NCI-H146 treated with DMSO at 0.1 percent for 48 hours (cell line): Measurements from ENCODE around the gene TMEM116.
"Not testable (repeated sequence)": the region's sequence is repeated elsewhere in the genome, so short reads cannot be mapped to it uniquely, and the experiment has no call there.

ENCODE experiments used
- DNase-seq: peaks from one replicate; lab custom pipeline; 2025; ENCODE audit not compliant: unreplicated experiment; lab: John Stamatoyannopoulos, UW

TMEM116 gene

DNA sequence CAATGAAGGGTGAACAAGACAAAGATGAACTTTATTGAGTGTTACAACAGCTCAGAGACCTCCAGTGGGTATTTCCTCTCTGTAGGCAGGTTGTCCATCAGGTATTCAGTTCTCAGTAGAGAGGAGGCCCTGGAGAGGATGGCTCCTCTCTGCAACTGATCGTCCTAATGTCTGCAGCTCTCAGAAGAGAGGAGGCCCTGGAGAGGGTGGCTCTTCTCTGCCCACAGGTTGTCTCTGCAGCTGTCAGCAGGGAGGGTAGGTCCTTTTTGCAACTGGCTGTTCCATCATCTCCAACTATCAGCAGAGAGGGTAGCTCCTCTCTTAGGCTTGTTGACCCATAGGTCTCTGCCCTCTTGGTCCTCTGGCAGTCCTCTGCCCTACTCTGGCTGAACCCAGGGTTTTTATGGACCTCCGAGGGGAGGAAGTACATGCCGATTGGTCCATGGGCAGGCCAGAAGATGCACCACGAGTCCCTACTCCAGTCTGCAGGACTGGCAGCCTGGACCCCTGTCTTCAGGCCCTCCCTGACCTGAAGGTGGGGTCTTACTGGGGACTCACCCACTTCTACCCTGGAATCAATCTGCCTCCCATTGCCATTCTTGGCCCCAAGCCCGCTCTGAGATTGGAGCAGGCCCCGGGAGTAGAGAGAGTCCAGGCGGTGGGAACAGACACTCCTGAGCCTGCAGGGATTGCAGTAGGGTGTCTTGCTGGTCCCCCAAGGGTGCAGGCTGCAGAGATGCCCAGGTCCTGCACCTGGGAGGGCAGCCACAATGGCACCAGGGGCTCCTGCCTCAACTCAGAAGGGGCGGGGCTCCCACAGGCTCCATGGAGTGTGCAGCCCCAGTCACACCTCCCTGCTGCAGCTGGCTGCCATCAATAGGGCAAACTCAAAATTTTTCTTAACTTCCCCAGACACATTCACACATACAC lies 2.3 kb downstream of the TMEM116 start:
- DNase-seq, result no peak

DNA sequence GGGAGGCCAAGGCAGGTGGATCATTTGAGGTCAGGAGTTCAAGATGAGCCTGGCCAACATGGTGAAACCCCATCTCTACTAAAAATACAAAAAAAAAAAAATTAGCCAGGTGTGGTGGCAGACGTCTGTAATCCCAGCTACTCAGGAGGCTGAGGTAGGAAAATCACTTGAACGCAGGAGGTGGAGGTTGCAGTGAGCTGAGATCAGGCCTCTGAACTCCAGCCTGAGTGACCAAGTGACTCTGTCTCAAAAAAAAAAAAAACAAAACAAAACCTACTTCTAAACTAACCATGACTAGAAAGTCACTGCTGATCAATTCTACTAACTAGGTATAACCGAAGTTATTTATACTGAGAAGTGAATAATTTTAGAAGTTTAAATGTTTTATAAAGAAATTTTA lies 3.4 kb downstream of the TMEM116 start:
- DNase-seq, result not testable (repeated sequence)

- no peak for DNase-seq
Observed at GRCh38 chr12:112008918-112009317, 4.0 kb downstream of the TMEM116 start.

GRCh38 chr12:112007945-112008344 lies 5.0 kb downstream of the TMEM116 start:
- no peak for DNase-seq

- DNase-seq, result peak; percentile 23
Observed at GRCh38 chr12:112005419-112006395, 7.3 kb downstream of the TMEM116 start.

- no peak for DNase-seq
Observed at GRCh38 chr12:112004041-112004440, 8.9 kb downstream of the TMEM116 start.

DNA sequence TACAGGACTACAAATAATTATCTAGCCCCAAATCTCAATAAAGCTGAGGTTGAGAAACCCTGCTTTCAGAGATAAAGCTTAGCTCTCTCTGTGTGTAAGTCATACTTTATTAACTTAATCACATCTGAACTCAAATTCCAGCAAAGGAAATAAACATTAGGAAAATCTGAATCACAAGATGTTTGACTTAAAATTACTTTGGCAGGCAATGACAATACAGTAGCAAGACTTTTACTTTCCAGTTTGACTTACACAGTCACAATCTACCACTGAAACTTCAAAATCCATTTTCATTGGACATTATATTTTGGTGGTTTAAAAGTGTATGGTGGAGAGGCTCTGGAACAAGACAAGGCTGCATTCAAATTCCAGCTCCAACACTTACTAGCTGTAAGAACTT lies 11.4 kb downstream of the TMEM116 start:
- DNase-seq, result no peak

DNA sequence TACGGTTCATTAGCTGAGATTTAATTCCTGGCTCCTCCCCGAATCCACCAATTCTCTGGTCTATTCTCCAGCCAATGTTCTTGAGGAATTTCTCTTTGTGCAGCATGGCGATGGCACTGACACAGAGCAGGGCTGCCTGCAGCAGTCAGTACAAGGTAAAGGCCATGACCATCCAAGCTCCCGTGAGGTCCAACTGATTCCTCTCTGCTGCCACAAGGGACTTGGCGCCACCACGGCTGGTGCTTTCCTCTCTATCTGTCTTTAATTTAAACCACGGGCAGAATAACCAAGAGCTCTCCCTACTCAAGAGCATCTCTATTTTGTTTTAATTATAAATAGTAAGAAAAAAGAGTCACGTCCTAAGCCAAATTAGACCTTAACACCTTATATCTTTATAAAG lies 12.1 kb downstream of the TMEM116 start:
- no peak for DNase-seq

- DNase-seq, result not testable (repeated sequence)
Observed at GRCh38 chr12:111999129-111999528, 13.8 kb downstream of the TMEM116 start.

DNA sequence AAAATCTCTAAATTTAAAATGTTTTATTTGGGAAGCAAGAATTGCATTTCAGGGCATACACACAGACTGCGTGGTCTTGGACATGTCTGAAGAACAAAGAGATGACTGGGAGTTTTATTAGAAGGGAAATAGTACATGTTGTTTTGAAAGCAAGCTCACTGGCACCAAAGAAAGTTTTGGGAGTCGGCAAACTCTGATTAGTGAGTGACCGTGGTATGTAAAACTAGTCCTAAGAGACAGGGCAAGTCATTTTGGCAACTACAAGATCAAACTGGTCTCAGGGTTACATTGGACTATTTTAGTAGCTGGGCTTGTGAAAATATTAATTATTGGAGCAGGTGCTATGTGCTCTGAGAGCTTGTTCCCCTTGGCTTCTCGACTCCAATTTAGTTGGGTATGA lies 14.9 kb downstream of the TMEM116 start:
- no peak for DNase-seq

- DNase-seq, result no peak
Observed at GRCh38 chr12:111997300-111997699, 15.7 kb downstream of the TMEM116 start.

DNA sequence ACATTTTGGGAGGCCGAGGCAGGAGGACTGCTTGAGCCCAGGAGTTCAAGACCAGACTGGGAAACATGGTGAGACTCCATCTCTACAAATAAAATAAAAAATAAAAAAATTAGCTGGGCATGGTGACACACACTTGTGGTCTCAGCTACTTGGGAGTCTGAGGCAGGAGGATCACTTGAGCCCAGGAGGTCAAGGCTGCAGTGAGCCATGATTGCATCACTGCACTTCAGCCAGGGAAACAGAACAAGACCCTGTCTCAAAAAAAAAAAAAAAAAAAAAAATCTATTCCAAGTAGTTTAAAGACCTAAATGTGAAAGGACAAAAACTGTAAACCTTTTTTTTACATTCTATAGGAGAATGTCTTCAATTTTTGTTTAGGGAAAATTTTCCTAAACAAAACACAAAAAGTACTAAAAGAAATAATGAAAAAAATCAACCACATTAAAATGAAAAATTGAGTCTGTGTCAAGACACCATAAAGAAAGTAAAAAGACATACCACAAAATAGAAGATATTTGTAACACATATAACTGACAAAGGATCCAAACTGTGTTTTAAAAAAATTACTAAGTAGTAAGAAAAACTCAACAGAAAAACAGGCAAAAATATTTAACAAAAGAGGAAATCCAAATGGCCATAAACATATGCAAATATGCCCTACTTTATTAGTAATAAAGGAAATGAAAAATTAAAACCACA lies 17.0 kb downstream of the TMEM116 start:
- DNase-seq, result no peak

DNA sequence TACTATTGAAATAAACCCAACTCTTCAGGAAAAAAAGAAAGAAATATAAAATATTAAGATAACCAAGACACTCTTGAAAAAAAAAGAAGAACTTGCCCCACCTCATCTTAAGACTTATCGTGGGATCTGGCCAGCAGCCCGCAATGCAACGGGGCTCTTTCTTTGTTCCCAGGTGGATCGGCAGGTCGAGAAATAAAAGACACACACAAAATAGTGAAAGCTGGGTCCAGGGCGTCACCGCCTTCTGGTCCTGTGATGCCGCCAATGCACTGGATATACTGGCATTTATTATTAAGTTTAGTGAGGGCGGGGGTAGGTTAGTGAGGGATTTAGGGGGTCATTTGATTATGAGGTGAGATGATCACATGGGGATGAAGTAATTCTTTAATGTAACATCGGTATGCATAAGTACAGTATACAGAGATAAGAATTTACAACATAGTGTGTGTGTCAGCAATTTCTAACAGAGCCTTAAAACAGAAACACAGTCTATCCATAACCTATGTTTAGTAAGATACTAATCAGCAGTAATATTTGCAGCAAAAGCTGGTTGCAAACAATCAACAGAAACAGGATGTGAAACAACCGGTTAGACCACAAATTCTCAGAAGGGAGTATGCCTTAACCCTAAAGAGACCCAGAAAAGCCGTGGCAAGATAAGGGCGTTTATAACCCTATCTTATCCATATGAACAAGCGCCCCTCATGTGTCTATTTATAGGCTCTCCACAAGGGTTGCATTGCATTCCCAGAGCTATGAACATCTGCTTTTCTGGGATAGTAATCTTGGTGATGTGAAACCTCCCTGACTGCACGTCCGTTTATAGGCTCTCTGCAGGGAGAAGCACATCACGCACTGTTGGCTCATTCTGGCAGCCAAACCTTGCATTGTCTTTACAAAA lies 18.5 kb downstream of the TMEM116 start:
- DNase-seq, result not testable (repeated sequence)

DNA sequence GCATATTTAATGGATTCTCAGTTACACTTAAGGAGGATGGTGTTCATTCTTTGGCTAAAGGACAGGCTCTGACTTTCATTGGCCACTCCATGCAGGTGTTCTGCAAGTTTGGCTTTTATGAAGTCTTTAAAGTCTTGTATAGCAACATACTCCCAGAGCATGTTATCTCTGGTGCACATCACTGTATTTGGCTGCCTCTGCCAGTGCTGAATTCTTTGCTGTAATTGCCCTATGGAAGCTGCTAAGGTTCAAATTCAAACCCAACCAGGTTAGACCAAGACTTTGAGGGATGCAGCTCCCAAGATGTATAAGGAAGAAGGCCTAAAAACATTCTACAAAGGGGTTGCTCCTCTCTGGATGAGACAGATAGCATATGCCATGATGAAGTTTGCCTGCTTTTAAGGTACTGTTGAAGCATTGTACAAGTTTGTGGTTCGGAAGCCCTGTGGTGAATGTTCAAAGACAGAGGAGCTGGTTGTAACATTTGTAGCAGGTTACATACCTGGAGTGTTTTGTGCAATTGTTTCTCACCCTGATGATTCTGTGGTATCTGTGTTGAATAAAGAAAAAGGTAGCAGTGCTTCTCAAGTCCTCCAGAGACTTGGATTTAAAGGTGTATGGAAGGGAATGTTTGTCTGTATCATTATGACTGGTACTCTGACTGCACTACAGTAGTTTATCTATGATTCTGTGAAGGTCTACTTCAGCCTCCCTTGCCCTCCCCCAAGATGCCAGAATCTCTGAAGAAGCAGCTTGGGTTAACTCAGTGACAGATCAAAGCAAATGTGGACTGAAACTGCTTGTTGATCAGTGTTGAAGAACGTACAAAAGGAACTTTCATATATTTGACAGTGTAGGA lies 19.4 kb downstream of the TMEM116 start:
- DNase-seq, result no peak

GRCh38 chr12:111992464-111992863 lies 20.5 kb downstream of the TMEM116 start:
- no peak for DNase-seq

GRCh38 chr12:111991946-111992345 lies 21.0 kb downstream of the TMEM116 start:
- DNase-seq, result no peak

DNA sequence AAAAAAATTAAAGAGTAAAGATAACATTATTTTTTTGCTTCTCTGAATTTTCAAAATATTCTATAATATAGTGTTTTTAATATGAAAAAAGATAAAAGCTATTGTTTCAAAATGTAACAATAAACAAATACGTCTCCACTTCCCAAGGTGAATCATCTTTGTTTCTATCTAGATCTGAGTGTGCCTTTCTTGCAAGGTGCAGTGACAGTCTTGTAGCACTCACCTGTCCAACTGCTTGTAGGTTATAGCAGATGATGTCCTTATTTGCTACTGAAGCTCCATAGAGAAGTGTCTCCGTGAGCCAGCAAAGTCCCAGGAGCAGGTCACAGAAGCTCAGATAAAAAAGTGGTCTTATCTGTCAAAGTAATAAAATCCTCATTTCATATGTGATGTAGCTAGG lies 21.4 kb downstream of the TMEM116 start:
- DNase-seq, result no peak

DNA sequence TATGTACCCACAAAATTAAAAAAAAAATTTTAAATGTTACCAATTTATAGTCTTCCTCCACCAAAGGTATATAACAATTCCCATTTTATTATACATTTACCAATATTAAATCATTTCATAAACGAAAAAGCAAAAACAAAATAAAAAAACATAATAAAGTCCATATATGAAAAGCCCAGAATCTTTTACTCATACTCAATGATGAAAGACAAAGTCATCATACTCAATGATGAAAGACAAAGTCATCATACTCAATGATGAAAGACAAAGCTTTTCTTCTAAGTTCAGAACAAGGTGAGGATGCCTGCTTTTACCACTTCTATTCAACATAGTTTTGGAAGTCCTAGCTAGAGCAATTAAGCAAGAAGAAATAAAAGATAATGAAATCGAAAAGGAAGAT lies 28.1 kb downstream of the TMEM116 start:
- DNase-seq, result no peak

DNA sequence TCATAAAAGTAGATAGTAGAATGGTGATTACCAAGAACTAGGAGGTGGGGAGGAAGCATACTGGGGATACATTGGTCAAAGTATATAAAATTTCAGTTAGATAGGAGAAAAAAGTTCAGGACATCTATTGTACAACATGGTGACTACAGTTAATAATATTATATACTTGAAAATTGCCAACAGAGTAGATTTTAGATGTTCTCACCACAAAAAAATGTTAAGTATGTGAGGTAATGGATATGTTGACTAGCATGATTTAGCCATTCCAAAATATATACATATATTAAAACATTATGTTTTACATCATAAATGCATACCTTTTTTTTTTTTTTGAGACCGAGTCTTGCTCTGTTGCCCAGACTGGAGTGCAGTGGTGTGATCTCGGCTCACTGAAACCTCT lies 31.0 kb downstream of the TMEM116 start:
- DNase-seq, result no peak
